Amygdala (tissue), 56 donors: ENCODE data around the gene CPT1B.

Experiments
- DNase-seq, 56 donors: peaks; one replicate each; lab custom pipeline; 2025; lab: John Stamatoyannopoulos, UW

The CPT1B gene

GRCh38 chr22:50595189-50595588, 17.0 kb upstream of the CPT1B start:
- DNase-seq, result no peak

GRCh38 chr22:50587407-50587806, 9.2 kb upstream of the CPT1B start:
- no peak for DNase-seq

- DNase-seq, result no peak
These were observed 8.2 kb upstream of the CPT1B start for GRCh38 chr22:50586416-50586815.

- DNase-seq, result no peak
These were observed 7.6 kb upstream of the CPT1B start for GRCh38 chr22:50585781-50586180.

- no peak for DNase-seq
These were observed 7.0 kb upstream of the CPT1B start for GRCh38 chr22:50585238-50585637.

GRCh38 chr22:50584106-50585096, 6.2 kb upstream of the CPT1B start:
- no peak for DNase-seq

GRCh38 chr22:50583294-50583861, 5.2 kb upstream of the CPT1B start:
- DNase-seq, result no peak

- peak; percentile 84 to 99 (median 97) for DNase-seq
These were observed 4.5 kb upstream of the CPT1B start, which contains the start of gene CHKB for GRCh38 chr22:50582493-50583293. Gene CHKB (minus strand): TSS chr22:50582849. CDS start chr22:50582781, 68 bp downstream.

- peak in 2 of 56 donors; percentile 43 to 58 for DNase-seq
These were observed 3.8 kb upstream of the CPT1B start for GRCh38 chr22:50581950-50582492.

GRCh38 chr22:50581031-50581949, 3.1 kb upstream of the CPT1B start:
- no peak for DNase-seq

GRCh38 chr22:50579752-50580151, 1.5 kb upstream of the CPT1B start:
- no peak for DNase-seq

- no peak for DNase-seq
These were observed 616 bp upstream of the CPT1B start for GRCh38 chr22:50578776-50579310.

- no peak for DNase-seq
These were observed 585 bp downstream of the CPT1B start for GRCh38 chr22:50577697-50577986.

- no peak for DNase-seq
These were observed 1.2 kb downstream of the CPT1B start for GRCh38 chr22:50576806-50577696.

- DNase-seq, result no peak
These were observed 2.2 kb downstream of the CPT1B start for GRCh38 chr22:50576070-50576469.

- DNase-seq, result no peak
These were observed 2.7 kb downstream of the CPT1B start for GRCh38 chr22:50575426-50575941.

GRCh38 chr22:50574383-50574755, 3.9 kb downstream of the CPT1B start:
- no peak for DNase-seq
